ENCODE results near the gene SS18L1.

GRCh38 chr20:62211769-62212288 is 68.3 kb downstream of the SS18L1 start:
- no peak for TF ChIP-seq FOXK2 (IDR thresholded peaks at IDR 0.05)
- no peak for TF ChIP-seq BHLHE40 (IDR thresholded peaks at IDR 0.05; ENCODE audit: borderline replicate concordance)
- no peak for TF ChIP-seq TARDBP (IDR thresholded peaks at IDR 0.05)
- no peak for TF ChIP-seq PKNOX1 (IDR thresholded peaks at IDR 0.05)
- TF ChIP-seq L3MBTL2 (conservative IDR thresholded peaks at IDR 0.05), result no peak
- no peak for TF ChIP-seq ELF4 (IDR thresholded peaks at IDR 0.05)
- no peak for TF ChIP-seq LEF1 (IDR thresholded peaks at IDR 0.05; ENCODE audit: borderline replicate concordance)
- no peak for TF ChIP-seq CTBP1 (IDR thresholded peaks at IDR 0.05; ENCODE audit: borderline replicate concordance)
- no peak for TF ChIP-seq SUZ12 (IDR thresholded peaks at IDR 0.05)
- TF ChIP-seq HDGF (IDR thresholded peaks at IDR 0.05; ENCODE audit: borderline replicate concordance), result no peak
- no peak for TF ChIP-seq ZNF384 (IDR thresholded peaks at IDR 0.05)
- TF ChIP-seq ARNT (IDR thresholded peaks at IDR 0.05), result no peak
- no peak for TF ChIP-seq SP1 (IDR thresholded peaks at IDR 0.05)
